ENCODE measurements around the gene SCN2B. TPM values are rescaled to one million over a fixed set of nuclear protein-coding genes. Genes with fewer than 3 reads are reported as not detected.

The SCN2B gene
- total RNA-seq, 3 donors from 2014 or later (not counting 1 experiment from before 2014, with no cell fraction given) = not detected

DNA sequence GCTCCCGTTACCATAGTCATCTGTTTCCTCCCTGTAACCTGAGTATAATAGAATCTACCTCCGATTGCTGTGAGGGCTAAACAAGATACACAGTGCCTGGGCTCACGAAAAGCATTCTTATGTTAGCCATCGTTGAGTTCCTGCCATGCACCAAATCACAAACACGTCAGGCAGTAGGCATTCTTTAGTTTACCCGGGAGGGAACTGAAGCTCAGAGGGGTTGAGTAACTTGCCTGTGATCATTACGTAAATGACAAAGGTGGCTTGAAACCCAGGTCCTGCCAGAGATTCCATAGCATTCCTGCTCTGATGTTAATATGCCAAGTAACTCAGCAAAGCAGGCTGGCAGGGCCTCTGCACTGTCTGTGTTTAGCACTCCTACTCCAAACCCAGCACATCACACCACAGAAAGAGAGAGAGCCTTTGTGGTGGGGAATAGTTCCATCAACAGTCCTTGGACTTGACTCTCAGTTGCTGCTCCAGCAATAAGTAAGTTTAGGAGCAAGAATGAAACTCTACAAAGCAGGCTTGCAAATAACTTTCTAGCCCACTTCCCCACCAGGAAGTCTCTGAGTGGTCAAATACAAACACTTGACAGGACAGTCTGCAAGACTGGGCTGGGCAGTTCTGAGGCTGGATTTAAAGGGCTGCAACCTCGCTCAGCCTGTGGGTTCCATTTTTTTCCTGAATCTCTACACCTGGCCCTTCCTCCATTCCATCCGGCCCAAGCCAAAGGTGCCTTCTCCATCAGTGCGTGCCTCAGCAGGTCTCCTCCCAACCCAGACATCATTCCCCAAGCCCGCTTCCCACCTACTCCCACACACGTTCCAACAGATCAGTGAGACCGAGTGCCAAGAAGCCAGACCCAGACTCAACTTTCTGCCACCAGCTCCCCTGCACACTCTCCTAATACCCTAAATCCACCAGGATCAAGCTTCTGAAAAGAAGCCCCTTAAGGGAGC is 1.1 kb downstream of the SCN2B start:
- Mint-ChIP-seq H3K36me3 (no peaks in the 10 kb centered on the region), H3K9me3 (no peaks in the 10 kb centered on the region), H3K4me3 (no peak overlapping the region), H3K27ac (no peak overlapping the region), H3K4me1 (no peaks in the 10 kb centered on the region), H3K27me3 (ENCODE audit: low read depth in 2 of 2) (peaks cover 17 to 21% of the 10 kb centered on the region in 2 donors)
- Histone ChIP-seq H3K4me3 (ENCODE audit: low read length) (no peak overlapping the region), H3K36me3 (ENCODE audit: control insufficient read depth, insufficient read depth, low read length) (no peaks in the 10 kb centered on the region), H3K9me3 (ENCODE audit: control insufficient read depth, insufficient read depth, low read length) (no peaks in the 10 kb centered on the region), H3K27me3 (ENCODE audit: control insufficient read depth, insufficient read depth, low read length) (no peaks in the 10 kb centered on the region), H3K4me1 (ENCODE audit: control insufficient read depth, insufficient read depth, low read length) (peaks cover 7% of the 10 kb centered on the region), H3K27ac (ENCODE audit: low read length) (no peak overlapping the region)
- TF ChIP-seq, protein P1, sequence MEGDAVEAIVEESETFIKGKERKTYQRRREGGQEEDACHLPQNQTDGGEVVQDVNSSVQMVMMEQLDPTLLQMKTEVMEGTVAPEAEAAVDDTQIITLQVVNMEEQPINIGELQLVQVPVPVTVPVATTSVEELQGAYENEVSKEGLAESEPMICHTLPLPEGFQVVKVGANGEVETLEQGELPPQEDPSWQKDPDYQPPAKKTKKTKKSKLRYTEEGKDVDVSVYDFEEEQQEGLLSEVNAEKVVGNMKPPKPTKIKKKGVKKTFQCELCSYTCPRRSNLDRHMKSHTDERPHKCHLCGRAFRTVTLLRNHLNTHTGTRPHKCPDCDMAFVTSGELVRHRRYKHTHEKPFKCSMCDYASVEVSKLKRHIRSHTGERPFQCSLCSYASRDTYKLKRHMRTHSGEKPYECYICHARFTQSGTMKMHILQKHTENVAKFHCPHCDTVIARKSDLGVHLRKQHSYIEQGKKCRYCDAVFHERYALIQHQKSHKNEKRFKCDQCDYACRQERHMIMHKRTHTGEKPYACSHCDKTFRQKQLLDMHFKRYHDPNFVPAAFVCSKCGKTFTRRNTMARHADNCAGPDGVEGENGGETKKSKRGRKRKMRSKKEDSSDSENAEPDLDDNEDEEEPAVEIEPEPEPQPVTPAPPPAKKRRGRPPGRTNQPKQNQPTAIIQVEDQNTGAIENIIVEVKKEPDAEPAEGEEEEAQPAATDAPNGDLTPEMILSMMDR (IDR thresholded peaks at IDR 0.05) = no peak
- 88% methylated on average over 13 of the region's 13 CpGs for WGBS (ENCODE audit: insufficient coverage)
- intact Hi-C loops (cut with micrococcal nuclease) = loop anchor here (10.0 kb wide), 1 partner anchor 371 kb away; no protein-coding TSS in a partner anchor
- DNase-seq (no peak), ATAC-seq (no peak)

DNA sequence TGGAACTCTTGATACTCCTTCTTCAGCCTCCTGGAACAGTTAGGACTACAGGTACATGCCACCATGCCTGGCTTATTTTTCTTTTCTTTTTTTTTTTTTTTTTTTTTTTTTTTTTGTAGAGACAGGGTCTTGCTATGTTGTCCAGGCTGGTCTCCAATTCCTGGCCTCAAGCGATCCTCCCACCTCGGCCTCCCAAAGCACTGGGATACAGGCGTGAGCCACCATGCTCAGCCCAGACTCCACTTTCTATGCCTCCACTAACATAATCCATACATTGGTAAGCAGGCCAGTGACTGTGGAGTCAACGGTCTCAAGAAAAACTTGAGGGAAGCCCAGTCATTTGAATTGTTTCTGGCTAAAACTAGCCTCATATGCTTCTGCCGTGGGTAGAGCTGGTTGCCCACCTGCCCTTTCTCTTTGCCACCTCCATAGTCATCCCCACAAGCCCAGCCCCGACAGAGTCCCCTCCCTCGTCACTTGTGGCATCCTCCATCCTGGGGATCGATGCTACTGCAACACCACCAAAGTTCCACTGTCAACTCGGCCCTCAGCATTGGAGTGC is 2.4 kb downstream of the SCN2B start:
- peaks cover 7% of the 10 kb centered on the region for H3K4me1 ChIP-seq (ENCODE audit: control insufficient read depth, insufficient read depth, low read length)
- Mint-ChIP-seq H3K36me3 (no peaks in the 10 kb centered on the region), H3K27me3 (ENCODE audit: low read depth in 2 of 2) (peaks cover 22 to 28% of the 10 kb centered on the region in 2 donors), H3K4me1 (no peaks in the 10 kb centered on the region), H3K4me3 (no peak overlapping the region), H3K9me3 (no peaks in the 10 kb centered on the region), H3K27ac (no peak overlapping the region)
- no peaks in the 10 kb centered on the region for H3K27me3 ChIP-seq (ENCODE audit: control insufficient read depth, insufficient read depth, low read length)
- WGBS (ENCODE audit: insufficient coverage) = 78% methylated on average over 9 of the region's 9 CpGs
- intact Hi-C loops (cut with micrococcal nuclease) = loop anchor here (5.0 to 10.0 kb wide), 3 partner anchors 332 to 747 kb away; no protein-coding TSS in a partner anchor
- no peaks in the 10 kb centered on the region for H3K36me3 ChIP-seq (ENCODE audit: control insufficient read depth, insufficient read depth, low read length)
- DNase-seq (no peak), ATAC-seq (no peak)
- TF ChIP-seq, protein P1 (IDR thresholded peaks at IDR 0.05) = no peak
- no peak overlapping the region for H3K27ac ChIP-seq (ENCODE audit: low read length)
- H3K4me3 ChIP-seq (ENCODE audit: low read length) = no peak overlapping the region
- H3K9me3 ChIP-seq (ENCODE audit: control insufficient read depth, insufficient read depth, low read length) = no peaks in the 10 kb centered on the region

DNA sequence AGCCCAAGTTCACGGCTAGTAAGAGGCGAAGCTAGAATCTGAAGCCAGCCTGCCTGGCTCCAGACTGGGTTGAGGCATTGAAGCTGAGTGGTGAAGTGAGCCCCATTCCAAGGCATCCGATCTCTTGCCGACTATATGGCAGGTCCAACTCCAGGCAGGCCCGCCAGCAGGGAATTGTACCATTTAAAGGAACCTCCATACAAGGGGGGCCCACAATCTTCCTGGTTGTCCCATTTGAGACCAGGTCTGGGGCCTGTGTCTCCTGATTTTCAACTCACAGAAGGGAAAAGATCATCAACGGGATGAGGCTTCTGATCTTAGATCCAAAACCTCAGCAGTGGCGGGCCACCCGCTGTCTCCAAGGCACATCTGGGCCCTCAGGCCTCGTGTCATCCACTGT is 4.1 kb downstream of the SCN2B start:
- Histone ChIP-seq H3K4me3 (ENCODE audit: low read length) (no peak overlapping the region), H3K36me3 (ENCODE audit: control insufficient read depth, insufficient read depth, low read length) (no peaks in the 10 kb centered on the region), H3K9me3 (ENCODE audit: control insufficient read depth, insufficient read depth, low read length) (no peaks in the 10 kb centered on the region), H3K27ac (ENCODE audit: low read length) (no peak overlapping the region), H3K27me3 (ENCODE audit: control insufficient read depth, insufficient read depth, low read length) (no peaks in the 10 kb centered on the region), H3K4me1 (ENCODE audit: control insufficient read depth, insufficient read depth, low read length) (peaks cover 7% of the 10 kb centered on the region)
- peaks cover 20 to 28% of the 10 kb centered on the region in 2 donors for H3K27me3 Mint-ChIP-seq (ENCODE audit: low read depth in 2 of 2)
- ATAC-seq = no peak
- no peak for DNase-seq
- no peaks in the 10 kb centered on the region for H3K36me3 Mint-ChIP-seq
- intact Hi-C loops (cut with micrococcal nuclease) = loop anchor here (5.0 to 10.0 kb wide), 3 partner anchors 330 to 745 kb away; no protein-coding TSS in a partner anchor
- H3K4me3 Mint-ChIP-seq = no peak overlapping the region
- WGBS (ENCODE audit: insufficient coverage) = 88% methylated on average over 9 of the region's 9 CpGs
- TF ChIP-seq, protein P1 (IDR thresholded peaks at IDR 0.05) = no peak
- H3K9me3 Mint-ChIP-seq = no peaks in the 10 kb centered on the region
- no peaks in the 10 kb centered on the region for H3K4me1 Mint-ChIP-seq
- H3K27ac Mint-ChIP-seq = no peak overlapping the region

Measured in natural killer cell (primary cell).